Measurements from ENCODE around the gene TBXAS1.
A peak's percentile ranks its signal among the peaks of the same experiment; 100 is the strongest.

DNA sequence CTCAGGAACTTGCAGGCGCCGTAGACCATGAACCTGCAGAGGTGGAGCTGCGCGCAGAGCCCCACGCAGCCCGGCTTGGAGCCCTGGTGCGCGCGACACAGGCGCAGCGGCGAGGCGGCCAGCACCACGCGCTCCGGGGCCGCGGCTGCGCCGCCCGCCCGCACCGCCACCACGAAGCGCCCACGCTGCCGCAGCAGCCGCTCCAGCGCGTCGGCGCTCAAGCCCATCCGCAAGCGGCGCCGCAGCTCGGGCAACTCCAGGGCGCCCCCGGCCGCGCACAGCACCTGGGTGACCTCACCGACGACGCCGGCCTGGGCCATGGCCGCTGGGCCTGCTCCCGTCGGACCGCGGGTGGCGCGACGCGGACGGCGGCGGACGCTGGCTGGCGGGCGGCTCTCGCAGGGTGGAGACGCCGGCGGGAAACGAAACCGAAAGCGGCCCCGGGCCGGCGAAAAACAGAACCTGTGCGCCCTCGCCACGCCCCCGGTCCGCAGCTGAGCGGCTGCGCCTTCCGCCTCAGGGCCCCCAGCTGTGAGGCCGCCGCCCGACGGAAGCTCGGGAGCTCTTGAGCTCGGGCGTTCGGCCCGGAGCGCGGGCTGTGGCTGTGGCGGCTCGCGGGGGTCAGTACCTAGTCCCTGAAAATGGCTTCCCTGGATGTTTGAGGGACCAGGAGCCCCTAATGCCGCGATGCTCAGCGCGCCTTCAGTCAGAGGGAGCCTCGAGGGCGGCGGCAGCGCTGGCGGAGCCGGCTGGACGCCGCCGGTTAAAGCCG lies 233.7 kb downstream of the TBXAS1 start, which contains the start of gene PARP12:
- TF ChIP-seq CTCF (IDR thresholded peaks at IDR 0.05; ENCODE audit: low read depth, low read length, poor library complexity, severe bottlenecking) (peak; percentile 20), EZH2phosphoT487 (IDR thresholded peaks at IDR 0.05; ENCODE audit: borderline replicate concordance, low read length) (no peak)

Data from DOHH2 (cell line).